Coronary artery (tissue), 2 donors: ENCODE measurements around the gene CRYAA.
"Not testable (repeated sequence)": the region's sequence is repeated elsewhere in the genome, so short reads cannot be mapped to it uniquely, and the experiment has no call there.

ENCODE experiments used
- DNase-seq: peaks from one replicate; pipeline ENCODE4 v3.0.0-alpha.2; 2017; ENCODE audit warnings: low spot score
- H3K27ac ChIP-seq, 2 donors: fragments of 200-600 bp; sonication (generic); one replicate each; pipeline ENCODE4 v1.5.1; 2016 to 2019
- H3K4me3 ChIP-seq: fragments of 200-600 bp; sonication (generic); 2 replicates; pipeline ENCODE4 v1.5.1; 2016; ENCODE audit warnings: mild to moderate bottlenecking, moderate library complexity

Gene CRYAA

GRCh38 chr21:43168708-43169107, at the start of gene CRYAA:
Gene CRYAA, plus strand, starts transcription at chr21:43169008. Its CDS starts 92 bp downstream, at chr21:43169100.
- H3K27ac ChIP-seq, DNase-seq, H3K4me3 ChIP-seq: not testable (repeated sequence)

DNA sequence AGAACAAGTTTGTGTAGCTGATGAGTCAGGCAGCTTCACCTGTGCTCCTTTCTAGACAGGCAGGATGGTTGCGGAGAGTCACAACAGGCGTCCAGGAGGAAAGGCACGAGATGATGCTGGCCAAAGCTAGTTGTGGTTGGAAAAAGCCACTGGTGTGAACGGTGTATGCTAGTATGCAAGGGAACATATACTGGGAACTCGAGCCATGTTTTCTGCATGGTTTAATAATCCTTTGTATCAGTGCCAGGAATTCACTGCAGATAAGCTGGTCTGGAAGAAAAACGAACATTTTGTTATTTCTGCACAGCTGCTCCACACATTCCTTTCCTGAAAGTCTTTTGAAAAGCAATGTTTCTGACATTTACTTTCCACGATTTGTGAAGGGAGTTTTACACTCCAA, 38.7 kb upstream of the CRYAA start:
- H3K27ac ChIP-seq, H3K4me3 ChIP-seq, DNase-seq: not testable (repeated sequence)

- not testable (repeated sequence) for DNase-seq, H3K27ac ChIP-seq, H3K4me3 ChIP-seq
Observed at GRCh38 chr21:43134520-43134919, 34.3 kb upstream of the CRYAA start.

GRCh38 chr21:43138944-43139343, 29.9 kb upstream of the CRYAA start:
- not testable (repeated sequence) for H3K4me3 ChIP-seq, DNase-seq

GRCh38 chr21:43141407-43141806, 27.4 kb upstream of the CRYAA start:
- H3K4me3 ChIP-seq, DNase-seq, H3K27ac ChIP-seq: not testable (repeated sequence)

More at GRCh38 chr21:43138944-43139343, 29.9 kb upstream of the CRYAA start:
- H3K27ac ChIP-seq, result not testable (repeated sequence)

GRCh38 chr21:43146637-43147036, 22.2 kb upstream of the CRYAA start:
- DNase-seq, H3K27ac ChIP-seq, H3K4me3 ChIP-seq: not testable (repeated sequence)

DNA sequence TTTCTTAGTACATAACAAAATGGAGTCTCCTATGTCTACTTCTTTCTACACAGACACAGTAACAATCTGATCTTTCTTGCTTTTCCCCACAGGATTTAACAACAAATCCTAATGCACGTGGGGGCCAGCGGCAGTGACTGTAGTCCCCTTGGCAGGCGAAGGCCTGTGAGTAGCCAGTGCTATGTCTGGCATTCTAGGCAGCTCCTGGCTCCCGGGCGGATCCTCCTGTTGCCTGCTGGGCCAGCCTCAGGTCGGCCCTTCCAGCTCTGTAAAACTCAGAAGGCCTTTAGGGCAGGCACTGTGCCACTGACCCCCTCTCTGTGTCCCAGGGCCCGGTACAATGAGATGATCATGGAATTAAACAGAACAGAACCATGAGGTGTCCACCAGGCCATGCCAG, 20.8 kb upstream of the CRYAA start:
- H3K27ac ChIP-seq, DNase-seq, H3K4me3 ChIP-seq: not testable (repeated sequence)

GRCh38 chr21:43149344-43149743, 19.5 kb upstream of the CRYAA start:
- H3K27ac ChIP-seq, DNase-seq, H3K4me3 ChIP-seq: not testable (repeated sequence)

DNA sequence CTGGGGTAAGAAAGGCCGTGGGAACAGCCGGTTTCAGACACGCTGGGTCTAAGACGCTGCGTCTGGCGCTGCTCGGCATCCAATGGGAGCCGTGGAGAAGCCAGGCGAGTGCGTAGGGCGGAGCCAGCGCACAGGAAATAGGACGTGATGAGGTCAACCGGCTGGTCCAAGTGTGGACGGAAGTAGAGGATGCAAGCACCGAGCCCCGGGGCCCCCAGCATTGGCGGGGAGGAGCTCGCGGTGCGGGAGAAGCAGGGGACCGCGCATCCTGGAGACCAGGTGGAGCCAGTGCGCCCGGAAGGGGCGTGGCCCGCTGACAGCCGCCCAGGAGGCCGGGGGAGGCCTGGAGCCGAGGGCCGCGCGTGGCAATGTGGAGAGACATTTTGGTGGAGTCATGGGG, 15.2 kb upstream of the CRYAA start:
- not testable (repeated sequence) for H3K4me3 ChIP-seq, DNase-seq, H3K27ac ChIP-seq

- not testable (repeated sequence) for H3K4me3 ChIP-seq, DNase-seq, H3K27ac ChIP-seq
Observed at GRCh38 chr21:43159279-43160175, 9.3 kb upstream of the CRYAA start.

GRCh38 chr21:43161826-43162707, 6.7 kb upstream of the CRYAA start:
- not testable (repeated sequence) for DNase-seq, H3K4me3 ChIP-seq, H3K27ac ChIP-seq

- DNase-seq, H3K27ac ChIP-seq, H3K4me3 ChIP-seq: not testable (repeated sequence)
Observed at GRCh38 chr21:43162708-43163205, 6.1 kb upstream of the CRYAA start.

GRCh38 chr21:43164823-43165222, 4.0 kb upstream of the CRYAA start:
- H3K4me3 ChIP-seq, H3K27ac ChIP-seq, DNase-seq: not testable (repeated sequence)

- not testable (repeated sequence) for H3K27ac ChIP-seq, DNase-seq, H3K4me3 ChIP-seq
Observed at GRCh38 chr21:43165734-43166133, 3.1 kb upstream of the CRYAA start.

- not testable (repeated sequence) for H3K27ac ChIP-seq, H3K4me3 ChIP-seq, DNase-seq
Observed at GRCh38 chr21:43169230-43169886, 550 bp downstream of the CRYAA start.

- H3K4me3 ChIP-seq, DNase-seq, H3K27ac ChIP-seq: not testable (repeated sequence)
Observed at GRCh38 chr21:43169891-43170290, 1.1 kb downstream of the CRYAA start.

GRCh38 chr21:43172812-43173211, 4.0 kb downstream of the CRYAA start:
- not testable (repeated sequence) for H3K27ac ChIP-seq, H3K4me3 ChIP-seq, DNase-seq

- DNase-seq, H3K4me3 ChIP-seq, H3K27ac ChIP-seq: not testable (repeated sequence)
Observed at GRCh38 chr21:43173438-43173837, 4.6 kb downstream of the CRYAA start.

- DNase-seq, H3K4me3 ChIP-seq, H3K27ac ChIP-seq: not testable (repeated sequence)
Observed at GRCh38 chr21:43173930-43174329, 5.1 kb downstream of the CRYAA start.
